ENCODE results near the gene SLC35F1.
A peak's percentile ranks its signal among the peaks of the same experiment; 100 is the strongest.

SLC35F1 gene

GRCh38 chr6:118263921-118264486 is 356.9 kb downstream of the SLC35F1 start:
- DNase-seq (ENCODE audit: low read depth, low spot score) = no peak
- ChIA-PET POLR2A (no interaction called here), CTCF (interaction anchor here (4.9 kb wide), 1 partner anchor 20 kb away, joined by 24 read pairs; no protein-coding TSS in a partner anchor)
- no peak for TF ChIP-seq CTCF (IDR thresholded peaks at IDR 0.05; ENCODE audit: insufficient read depth, low read length, missing control alignments)
- no peak overlapping the region for H3K4me3 ChIP-seq (ENCODE audit: low read depth, low read length)

- ChIA-PET CTCF (no interaction called here), POLR2A (no interaction called here)
- no peak for DNase-seq (ENCODE audit: low read depth, low spot score)
- no peak overlapping the region for H3K4me3 ChIP-seq (ENCODE audit: low read depth, low read length)
- TF ChIP-seq CTCF (IDR thresholded peaks at IDR 0.05; ENCODE audit: insufficient read depth, low read length, missing control alignments) = no peak
These were observed 362.6 kb downstream of the SLC35F1 start for GRCh38 chr6:118269659-118270058.

GRCh38 chr6:118277631-118278030 is 370.6 kb downstream of the SLC35F1 start:
- ChIA-PET CTCF (no interaction called here), POLR2A (no interaction called here)
- DNase-seq (ENCODE audit: low read depth, low spot score) = no peak
- no peak for TF ChIP-seq CTCF (IDR thresholded peaks at IDR 0.05; ENCODE audit: insufficient read depth, low read length, missing control alignments)
- H3K4me3 ChIP-seq (ENCODE audit: low read depth, low read length) = no peak overlapping the region

- POLR2A ChIA-PET = no interaction called here
- TF ChIP-seq CTCF (IDR thresholded peaks at IDR 0.05; ENCODE audit: insufficient read depth, low read length, missing control alignments) = no peak
- no peak for DNase-seq (ENCODE audit: low read depth, low spot score)
- no peak overlapping the region for H3K4me3 ChIP-seq (ENCODE audit: low read depth, low read length)
- CTCF ChIA-PET = interaction anchor here (1.0 to 1.3 kb wide), 2 partner anchors 12 to 230 kb away, joined by 3 to 4 read pairs; no protein-coding TSS in a partner anchor
These were observed 373.1 kb downstream of the SLC35F1 start for GRCh38 chr6:118280210-118280609.

- DNase-seq (ENCODE audit: low read depth, low spot score) = no peak
- TF ChIP-seq CTCF (IDR thresholded peaks at IDR 0.05; ENCODE audit: insufficient read depth, low read length, missing control alignments) = no peak
- ChIA-PET POLR2A (no interaction called here), CTCF (interaction anchor here (0.7 to 9.1 kb wide), 9 partner anchors 11 to 499 kb away, joined by 3 to 94 read pairs (median 4); no protein-coding TSS in a partner anchor)
- H3K4me3 ChIP-seq (ENCODE audit: low read depth, low read length) = no peak overlapping the region
These were observed 374.2 kb downstream of the SLC35F1 start for GRCh38 chr6:118281291-118281690.

GRCh38 chr6:118283766-118284165 is 376.7 kb downstream of the SLC35F1 start:
- CTCF ChIA-PET = interaction anchor here (0.5 to 9.1 kb wide), 41 partner anchors 9 to 826 kb away, joined by 3 to 94 read pairs (median 6); partner anchors contain the start of gene PLN
- TF ChIP-seq CTCF (IDR thresholded peaks at IDR 0.05; ENCODE audit: insufficient read depth, low read length, missing control alignments) = peak; percentile 60
- no peak for DNase-seq (ENCODE audit: low read depth, low spot score)
- H3K4me3 ChIP-seq (ENCODE audit: low read depth, low read length) = no peak overlapping the region
- POLR2A ChIA-PET = no interaction called here
